ENCODE results near the gene KDM6B. TPM values are rescaled to one million over a fixed set of nuclear protein-coding genes. Genes with fewer than 3 reads are reported as not detected.
"Not testable (repeated sequence)": the region's sequence is repeated elsewhere in the genome, so short reads cannot be mapped to it uniquely, and the experiment has no call there.

The KDM6B gene
- polyA plus RNA-seq, 4 donors: 8.4 to 26.1 (median 16.7) TPM

DNA sequence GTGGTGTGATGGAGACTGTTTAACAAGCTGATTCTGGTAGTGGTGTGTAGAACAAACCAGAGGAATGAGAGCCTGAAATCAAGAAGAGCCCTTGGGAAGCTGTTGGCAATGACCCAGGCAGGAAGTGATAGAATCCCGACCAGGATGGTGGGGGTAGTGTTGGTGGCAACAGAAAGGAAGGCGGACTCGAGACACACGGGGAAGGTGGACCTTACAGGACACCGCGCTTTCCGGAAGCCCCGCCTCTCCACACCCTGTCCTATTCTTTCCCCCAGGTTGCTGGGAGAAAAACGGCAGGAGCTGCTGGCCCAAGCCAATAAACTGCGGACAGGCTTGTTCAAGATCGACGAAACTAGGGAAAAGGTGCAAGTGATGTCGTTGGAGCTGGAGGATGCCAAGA, 30.0 kb upstream of the KDM6B start:
- 13 to 45% (median 36%) methylated on average over 13 of the region's 13 CpGs for WGBS, 3 donors

DNA sequence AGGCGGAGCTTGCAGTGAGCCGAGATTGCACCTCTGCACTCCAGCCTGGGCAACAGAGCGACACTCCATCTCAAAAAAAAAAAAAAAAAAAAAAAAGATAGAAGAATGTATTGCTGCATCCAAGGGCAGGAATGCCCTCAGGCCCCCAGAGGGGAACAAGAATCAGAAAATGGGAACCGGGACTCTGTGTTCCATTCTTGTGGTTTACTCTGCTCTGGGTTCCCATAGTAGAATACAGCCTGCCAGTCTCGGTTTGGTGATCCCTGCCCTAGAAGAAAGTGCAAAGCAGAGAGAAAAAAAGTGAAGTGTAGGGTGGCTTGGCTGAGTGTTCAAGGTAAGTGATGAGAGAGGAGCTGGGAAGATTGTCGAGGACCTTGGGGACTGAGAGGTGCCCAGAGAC, 27.4 kb upstream of the KDM6B start:
- DNase-seq: no peak

More for the DNA sequence above, 30.0 kb upstream of the KDM6B start:
- Histone ChIP-seq H3K4me3 (ENCODE audit: low read depth in 1 of 3, low read length in 3 of 3) (no peak overlapping the region), H3K27ac (ENCODE audit: low read depth in 1 of 3, low read length in 2 of 3) (no peak overlapping the region), H3K36me3 (ENCODE audit: control insufficient read depth in 3 of 3, insufficient read depth in 2 of 3, low read depth in 1 of 3, low read length in 3 of 3) (no peaks in the 10 kb centered on the region), H3K27me3 (ENCODE audit: control insufficient read depth in 3 of 3, insufficient read depth in 3 of 3, low read length in 3 of 3) (no peaks in the 10 kb centered on the region), H3K9me3 (ENCODE audit: control insufficient read depth in 2 of 2, insufficient read depth in 1 of 2, low read depth in 1 of 2, low read length in 1 of 2) (no peaks in the 10 kb centered on the region), H3K4me1 (ENCODE audit: control insufficient read depth in 3 of 3, insufficient read depth in 2 of 3, low read depth in 1 of 3, low read length in 2 of 3) (no peaks in the 10 kb centered on the region)
- FAIRE-seq: no peak
- peak; percentile 28 to 32 for DNase-seq

DNA sequence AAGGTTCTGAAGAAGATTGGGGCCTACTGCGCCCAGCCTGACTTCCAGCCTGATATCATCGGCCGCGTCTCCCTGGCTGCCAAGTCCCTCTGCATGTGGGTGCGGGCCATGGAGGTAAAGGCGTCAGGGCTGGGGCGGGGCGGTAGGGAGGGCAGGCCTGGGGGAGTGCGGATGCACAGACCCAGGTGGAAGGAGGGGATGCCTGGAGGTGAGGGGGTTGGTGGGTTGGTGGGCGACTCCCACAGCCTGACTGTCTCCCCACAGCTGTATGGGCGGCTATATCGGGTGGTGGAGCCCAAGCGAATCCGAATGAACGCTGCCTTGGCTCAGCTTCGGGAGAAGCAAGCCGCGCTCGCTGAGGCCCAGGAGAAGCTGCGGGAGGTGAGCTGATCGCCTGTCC, 26.8 kb upstream of the KDM6B start:
- Histone ChIP-seq H3K27me3 (ENCODE audit: control insufficient read depth in 3 of 3, insufficient read depth in 3 of 3, low read length in 3 of 3) (peaks cover 0 to 3% (median 0%) of the 10 kb centered on the region in 3 donors), H3K9me3 (ENCODE audit: control insufficient read depth in 2 of 2, insufficient read depth in 1 of 2, low read depth in 1 of 2, low read length in 1 of 2) (no peaks in the 10 kb centered on the region), H3K27ac (ENCODE audit: low read depth in 1 of 3, low read length in 2 of 3) (no peak overlapping the region), H3K36me3 (ENCODE audit: control insufficient read depth in 3 of 3, insufficient read depth in 2 of 3, low read depth in 1 of 3, low read length in 3 of 3) (no peaks in the 10 kb centered on the region), H3K4me1 (ENCODE audit: control insufficient read depth in 3 of 3, insufficient read depth in 2 of 3, low read depth in 1 of 3, low read length in 2 of 3) (no peaks in the 10 kb centered on the region), H3K4me3 (ENCODE audit: low read depth in 1 of 3, low read length in 3 of 3) (no peak overlapping the region)
- FAIRE-seq (no peak), DNase-seq (no peak)
- WGBS, 3 donors: 85 to 87% (median 87%) methylated on average over 15 to 21 of the region's 21 CpGs

More for the DNA sequence above, 27.4 kb upstream of the KDM6B start:
- Histone ChIP-seq H3K4me3 (ENCODE audit: low read depth in 1 of 3, low read length in 3 of 3) (no peak overlapping the region), H3K4me1 (ENCODE audit: control insufficient read depth in 3 of 3, insufficient read depth in 2 of 3, low read depth in 1 of 3, low read length in 2 of 3) (no peaks in the 10 kb centered on the region), H3K27ac (ENCODE audit: low read depth in 1 of 3, low read length in 2 of 3) (no peak overlapping the region), H3K9me3 (ENCODE audit: control insufficient read depth in 2 of 2, insufficient read depth in 1 of 2, low read depth in 1 of 2, low read length in 1 of 2) (no peaks in the 10 kb centered on the region), H3K36me3 (ENCODE audit: control insufficient read depth in 3 of 3, insufficient read depth in 2 of 3, low read depth in 1 of 3, low read length in 3 of 3) (no peaks in the 10 kb centered on the region), H3K27me3 (ENCODE audit: control insufficient read depth in 3 of 3, insufficient read depth in 3 of 3, low read length in 3 of 3) (peaks cover 0 to 3% (median 0%) of the 10 kb centered on the region in 3 donors)
- FAIRE-seq: no peak
- 75 to 90% (median 78%) methylated on average over 6 of the region's 6 CpGs for WGBS, 3 donors

DNA sequence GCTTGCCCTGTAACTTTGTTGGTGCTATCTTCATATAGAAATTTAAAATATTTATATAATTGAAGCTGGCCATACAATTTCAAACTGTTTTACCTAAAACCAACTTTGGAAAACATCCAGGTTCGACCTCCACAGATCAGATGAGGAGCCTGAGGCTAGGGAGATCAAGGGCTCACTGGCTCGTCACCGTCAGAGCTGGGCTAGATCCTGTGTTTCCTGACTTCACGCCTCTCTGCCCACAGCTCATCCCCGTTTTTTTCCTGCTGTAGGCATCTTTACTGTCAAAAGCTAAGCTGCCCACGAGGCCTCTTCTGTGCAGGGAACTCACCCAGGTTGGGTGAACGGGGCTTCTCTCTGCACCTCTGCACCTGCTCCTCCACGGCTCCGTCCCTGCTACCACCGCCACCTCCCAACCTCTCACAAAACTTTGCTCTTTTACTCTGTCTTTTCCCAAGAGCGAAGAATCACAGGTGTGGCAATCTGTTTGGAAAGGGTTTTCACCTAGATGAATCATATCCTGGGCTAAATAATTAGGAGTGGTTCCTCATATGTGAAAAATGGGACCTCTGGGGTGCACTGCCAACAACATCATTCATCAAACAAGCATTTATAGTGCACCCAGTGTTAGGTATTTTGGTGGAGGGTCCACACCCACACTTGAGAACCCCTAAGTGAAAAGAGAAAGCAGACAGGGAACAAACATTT, 24.8 kb upstream of the KDM6B start:
- Histone ChIP-seq H3K27me3 (ENCODE audit: control insufficient read depth in 3 of 3, insufficient read depth in 3 of 3, low read length in 3 of 3) (peaks cover 0 to 3% (median 0%) of the 10 kb centered on the region in 3 donors), H3K9me3 (ENCODE audit: control insufficient read depth in 2 of 2, insufficient read depth in 1 of 2, low read depth in 1 of 2, low read length in 1 of 2) (no peaks in the 10 kb centered on the region), H3K36me3 (ENCODE audit: control insufficient read depth in 3 of 3, insufficient read depth in 2 of 3, low read depth in 1 of 3, low read length in 3 of 3) (no peaks in the 10 kb centered on the region), H3K27ac (ENCODE audit: low read depth in 1 of 3, low read length in 2 of 3) (no peak overlapping the region), H3K4me1 (ENCODE audit: control insufficient read depth in 3 of 3, insufficient read depth in 2 of 3, low read depth in 1 of 3, low read length in 2 of 3) (no peaks in the 10 kb centered on the region), H3K4me3 (ENCODE audit: low read depth in 1 of 3, low read length in 3 of 3) (no peak overlapping the region)
- 69 to 73% (median 70%) methylated on average over 11 of the region's 11 CpGs for WGBS, 3 donors
- DNase-seq: no peak
- no peak for FAIRE-seq

DNA sequence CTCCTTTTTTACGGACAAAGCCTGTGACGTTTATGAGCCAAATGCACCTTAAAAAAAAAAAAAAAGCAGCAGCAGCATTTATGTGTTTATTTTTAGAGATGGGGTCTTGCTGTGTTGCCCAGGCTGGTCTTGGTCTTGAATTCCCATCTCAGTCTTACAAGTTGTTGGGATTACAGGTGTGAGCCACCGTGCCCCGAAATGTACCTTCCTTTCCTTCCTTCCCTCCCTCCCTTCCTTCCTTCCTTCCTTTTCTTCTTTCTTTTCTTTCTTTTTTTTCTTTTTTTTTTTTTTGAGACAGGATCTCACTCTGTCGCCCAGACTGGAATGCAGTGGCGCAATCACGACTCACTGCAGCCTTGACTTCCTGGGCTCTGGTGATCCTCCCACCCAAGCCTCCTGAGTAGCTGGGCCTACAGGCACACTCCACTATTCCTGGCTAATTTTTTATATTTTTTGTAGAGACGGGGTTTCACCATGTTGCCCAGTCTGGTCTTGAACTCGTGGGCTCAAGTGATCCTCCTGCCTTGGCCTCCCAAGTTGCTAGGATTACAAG, 24.1 kb upstream of the KDM6B start:
- not testable (repeated sequence) for H3K27me3 ChIP-seq (ENCODE audit: control insufficient read depth in 3 of 3, insufficient read depth in 3 of 3, low read length in 3 of 3); H3K4me3 ChIP-seq (ENCODE audit: low read depth in 1 of 3, low read length in 3 of 3); DNase-seq; H3K36me3 ChIP-seq (ENCODE audit: control insufficient read depth in 3 of 3, insufficient read depth in 2 of 3, low read depth in 1 of 3, low read length in 3 of 3); H3K4me1 ChIP-seq (ENCODE audit: control insufficient read depth in 3 of 3, insufficient read depth in 2 of 3, low read depth in 1 of 3, low read length in 2 of 3); H3K27ac ChIP-seq (ENCODE audit: low read depth in 1 of 3, low read length in 2 of 3); FAIRE-seq; H3K9me3 ChIP-seq (ENCODE audit: control insufficient read depth in 2 of 2, insufficient read depth in 1 of 2, low read depth in 1 of 2, low read length in 1 of 2)
- 79 to 87% (median 86%) methylated on average over 9 of the region's 9 CpGs for WGBS, 3 donors

DNA sequence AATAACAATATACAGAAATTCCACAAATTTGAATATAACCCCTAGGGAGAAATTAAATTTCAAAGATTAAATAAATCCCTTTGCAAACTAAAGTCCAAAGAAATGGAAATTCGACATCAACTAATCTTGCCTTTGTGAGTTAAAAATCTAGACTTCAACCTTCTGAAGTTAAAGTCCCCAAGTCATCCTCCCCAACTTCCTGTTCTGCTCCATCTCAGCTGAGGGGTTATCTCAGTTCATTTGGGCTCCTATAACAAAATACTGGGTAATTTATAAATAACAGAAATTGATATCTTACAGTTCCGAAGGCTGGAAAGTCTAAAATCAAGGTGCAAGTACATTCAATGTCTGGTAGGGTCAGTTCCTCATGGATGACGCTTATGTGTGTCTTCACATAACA, 22.8 kb upstream of the KDM6B start:
- FAIRE-seq (no peak), DNase-seq (no peak)
- H3K4me1 ChIP-seq (ENCODE audit: control insufficient read depth in 3 of 3, insufficient read depth in 2 of 3, low read depth in 1 of 3, low read length in 2 of 3): no peaks in the 10 kb centered on the region
- H3K9me3 ChIP-seq (ENCODE audit: control insufficient read depth in 2 of 2, insufficient read depth in 1 of 2, low read depth in 1 of 2, low read length in 1 of 2): no peaks in the 10 kb centered on the region
- WGBS, 3 donors: 70 to 80% (median 73%) methylated on average over 3 of the region's 3 CpGs
- H3K36me3 ChIP-seq (ENCODE audit: control insufficient read depth in 3 of 3, insufficient read depth in 2 of 3, low read depth in 1 of 3, low read length in 3 of 3): no peaks in the 10 kb centered on the region
- peaks cover 0 to 3% (median 0%) of the 10 kb centered on the region in 3 donors for H3K27me3 ChIP-seq (ENCODE audit: control insufficient read depth in 3 of 3, insufficient read depth in 3 of 3, low read length in 3 of 3)
- H3K4me3 ChIP-seq (ENCODE audit: low read depth in 1 of 3, low read length in 3 of 3): no peak overlapping the region
- H3K27ac ChIP-seq (ENCODE audit: low read depth in 1 of 3, low read length in 2 of 3): no peak overlapping the region

DNA sequence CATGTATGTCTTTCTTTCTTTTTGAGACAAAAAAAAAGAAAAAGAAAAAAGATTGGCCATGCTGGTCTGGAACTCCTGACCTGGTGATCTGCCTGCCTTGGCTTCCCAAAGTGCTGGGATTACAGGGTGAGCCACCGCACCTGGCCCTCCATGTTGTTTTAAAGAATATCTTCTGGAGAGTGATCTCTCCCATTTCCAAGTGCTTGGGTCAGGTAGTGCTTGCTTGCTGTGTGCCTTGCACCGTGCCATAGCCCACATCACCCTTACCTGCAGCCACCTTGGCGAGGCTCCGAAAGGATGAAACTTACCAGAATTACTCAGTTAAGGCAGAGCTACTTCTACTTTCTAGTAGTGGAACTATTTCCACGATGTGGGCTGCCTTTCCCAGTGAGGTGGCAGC, 19.0 kb upstream of the KDM6B start:
- DNase-seq: no peak
- Histone ChIP-seq H3K27me3 (ENCODE audit: control insufficient read depth in 3 of 3, insufficient read depth in 3 of 3, low read length in 3 of 3) (no peaks in the 10 kb centered on the region), H3K36me3 (ENCODE audit: control insufficient read depth in 3 of 3, insufficient read depth in 2 of 3, low read depth in 1 of 3, low read length in 3 of 3) (no peaks in the 10 kb centered on the region), H3K4me1 (ENCODE audit: control insufficient read depth in 3 of 3, insufficient read depth in 2 of 3, low read depth in 1 of 3, low read length in 2 of 3) (no peaks in the 10 kb centered on the region), H3K9me3 (ENCODE audit: control insufficient read depth in 2 of 2, insufficient read depth in 1 of 2, low read depth in 1 of 2, low read length in 1 of 2) (no peaks in the 10 kb centered on the region), H3K4me3 (ENCODE audit: low read depth in 1 of 3, low read length in 3 of 3) (no peak overlapping the region), H3K27ac (ENCODE audit: low read depth in 1 of 3, low read length in 2 of 3) (no peak overlapping the region)
- no peak for FAIRE-seq
- WGBS, 3 donors: 88 to 94% (median 91%) methylated on average over 5 of the region's 5 CpGs

DNA sequence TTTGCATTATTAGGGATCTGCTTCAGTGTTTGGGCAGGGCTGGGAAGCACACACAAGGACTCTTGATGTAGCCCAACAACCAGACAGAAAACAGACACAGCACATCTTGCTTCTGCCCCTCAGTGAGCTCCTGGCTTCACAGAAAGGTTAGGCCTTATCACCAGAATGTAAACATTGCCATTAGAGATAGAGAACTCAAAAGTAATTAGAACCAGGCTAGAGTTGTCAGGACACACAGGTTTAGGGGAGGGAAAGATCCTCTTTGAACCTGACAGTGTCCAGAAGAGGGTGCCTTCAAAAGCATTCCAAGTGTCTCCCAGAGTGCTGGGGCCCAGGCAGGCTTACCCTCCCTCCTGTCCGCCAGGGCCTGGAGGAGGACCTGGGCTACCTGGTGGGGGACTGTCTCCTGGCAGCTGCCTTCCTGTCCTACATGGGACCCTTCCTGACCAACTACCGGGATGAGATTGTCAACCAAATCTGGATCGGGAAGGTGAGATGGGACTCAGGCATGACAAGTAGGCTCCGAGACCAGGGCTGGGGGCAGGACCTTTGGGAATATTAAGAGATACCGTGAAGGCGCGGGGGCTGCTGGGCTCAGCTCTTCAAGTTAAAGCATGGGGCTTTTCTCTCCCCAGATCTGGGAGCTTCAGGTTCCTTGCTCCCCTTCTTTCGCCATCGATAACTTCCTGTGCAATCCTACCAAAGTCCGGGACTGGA, 16.9 kb upstream of the KDM6B start:
- no peak for FAIRE-seq
- DNase-seq: no peak

More for the DNA sequence above, 16.9 kb upstream of the KDM6B start:
- Histone ChIP-seq H3K9me3 (ENCODE audit: control insufficient read depth in 2 of 2, insufficient read depth in 1 of 2, low read depth in 1 of 2, low read length in 1 of 2) (no peaks in the 10 kb centered on the region), H3K36me3 (ENCODE audit: control insufficient read depth in 3 of 3, insufficient read depth in 2 of 3, low read depth in 1 of 3, low read length in 3 of 3) (no peaks in the 10 kb centered on the region), H3K4me3 (ENCODE audit: low read depth in 1 of 3, low read length in 3 of 3) (no peak overlapping the region), H3K4me1 (ENCODE audit: control insufficient read depth in 3 of 3, insufficient read depth in 2 of 3, low read depth in 1 of 3, low read length in 2 of 3) (no peaks in the 10 kb centered on the region), H3K27ac (ENCODE audit: low read depth in 1 of 3, low read length in 2 of 3) (no peak overlapping the region), H3K27me3 (ENCODE audit: control insufficient read depth in 3 of 3, insufficient read depth in 3 of 3, low read length in 3 of 3) (peaks cover 0 to 3% (median 0%) of the 10 kb centered on the region in 3 donors)
- 69 to 88% (median 84%) methylated on average over 10 of the region's 10 CpGs for WGBS, 3 donors
